MM.1S (cell line): ENCODE results near the gene CAPRIN1.

Source experiments
- DNase-seq: peaks from one replicate; pipeline ENCODE4 v3.0.0-alpha.2; 2015
- H2AFZ ChIP-seq: fragments of 300-600 bp; sonication (generic); 2 replicates; pipeline ENCODE4 v1.6.0; 2016; ENCODE audit warnings: antibody characterized with exemption, low read length
- H3F3A ChIP-seq: fragments of 300-600 bp; sonication (generic); 2 replicates; pipeline ENCODE4 v1.6.1; 2016; ENCODE audit warnings: mild to moderate bottlenecking, antibody characterized with exemption, low read length, moderate library complexity, mixed read lengths; ENCODE audit not compliant: insufficient read depth
- H3K27ac ChIP-seq: fragments of 300-600 bp; sonication (generic); 2 replicates; pipeline ENCODE4 v1.5.1; 2016; ENCODE audit warnings: mild to moderate bottlenecking, low read length
- H3K27me3 ChIP-seq: fragments of 300-600 bp; sonication (generic); replicated peaks from 2 replicates; pipeline ENCODE4 v1.6.0; 2016; ENCODE audit warnings: low read length; ENCODE audit not compliant: insufficient read depth
- H3K36me3 ChIP-seq: fragments of 300-600 bp; sonication (generic); replicated peaks from 2 replicates; pipeline ENCODE4 v1.6.1; 2016; ENCODE audit warnings: mild to moderate bottlenecking, low read length, mixed read lengths; ENCODE audit not compliant: insufficient read depth
- H3K4me1 ChIP-seq: fragments of 300-600 bp; sonication (generic); 2 replicates; pipeline ENCODE4 v1.6.1; 2016; ENCODE audit warnings: low read length, mixed read lengths
- H3K4me2 ChIP-seq: fragments of 300-600 bp; sonication (generic); 2 replicates; pipeline ENCODE4 v1.6.0; 2016; ENCODE audit warnings: low read depth, low read length
- H3K4me3 ChIP-seq: fragments of 300-600 bp; sonication (generic); 2 replicates; pipeline ENCODE4 v1.5.1; 2016; ENCODE audit warnings: low read length, mixed read lengths
- H3K79me2 ChIP-seq: fragments of 300-600 bp; sonication (generic); 2 replicates; pipeline ENCODE4 v1.6.1; 2016; ENCODE audit warnings: mixed run types, low read length, mixed read lengths
- H3K9ac ChIP-seq: fragments of 300-600 bp; sonication (generic); 2 replicates; pipeline ENCODE4 v1.6.1; 2016; ENCODE audit warnings: low read length, mixed read lengths
- H3K9me2 ChIP-seq: fragments of 300-600 bp; sonication (generic); replicated peaks from 2 replicates; pipeline ENCODE4 v1.6.1; 2016; ENCODE audit warnings: mild to moderate bottlenecking, low read length, mixed read lengths; ENCODE audit not compliant: insufficient read depth
- H3K9me3 ChIP-seq: fragments of 300-600 bp; sonication (generic); replicated peaks from 2 replicates; pipeline ENCODE4 v1.6.1; 2016; ENCODE audit warnings: mild to moderate bottlenecking, low read length, mixed read lengths; ENCODE audit not compliant: insufficient read depth
- H4K20me1 ChIP-seq: fragments of 300-600 bp; sonication (generic); 2 replicates; pipeline ENCODE4 v1.6.1; 2016; ENCODE audit warnings: mild to moderate bottlenecking, low read length, moderate library complexity, mixed read lengths; ENCODE audit not compliant: insufficient read depth
- CTCF ChIP-seq: fragments of 300-600 bp; sonication (generic); IDR thresholded peaks from 2 replicates; pipeline ENCODE4 v1.5.1; 2016; ENCODE audit warnings: antibody characterized with exemption, low read length, mixed read lengths
- EZH2 ChIP-seq: fragments of 300-600 bp; sonication (generic); optimal IDR thresholded peaks from 2 replicates; pipeline ENCODE3; 2017; ENCODE audit warnings: low read depth, mild to moderate bottlenecking, antibody characterized with exemption, low read length, mixed read lengths
- EZH2phosphoT487 ChIP-seq: fragments of 300-600 bp; sonication (generic); IDR thresholded peaks from 2 replicates; pipeline ENCODE4 v1.6.1; 2018; ENCODE audit warnings: antibody characterized with exemption, low read length

Gene CAPRIN1

GRCh38 chr11:34145847-34146381, 94.4 kb downstream of the CAPRIN1 start:
- no peak overlapping the region for H2AFZ ChIP-seq
- H3K9me3 ChIP-seq = no peaks in the 10 kb centered on the region
- H3K27ac ChIP-seq = peak overlapping the region; percentile 36; the same call in 1 of the 2 replicates
- peaks cover 23% of the 10 kb centered on the region for H3F3A ChIP-seq
- peaks cover 17% of the 10 kb centered on the region; the same call in 1 of the 2 replicates for H3K36me3 ChIP-seq
- no peaks in the 10 kb centered on the region for H3K27me3 ChIP-seq
- H4K20me1 ChIP-seq = 0 out of 2 replicates have a peak, but pooled peaks cover 7% of the 10 kb centered on the region
- 0 out of 2 replicates have a peak overlapping the region, but pooled peaks have one; percentile 7 for H3K4me2 ChIP-seq
- no peak overlapping the region for H3K9ac ChIP-seq
- no peaks in the 10 kb centered on the region for H3K9me2 ChIP-seq
- no peak overlapping the region for H3K4me3 ChIP-seq
- H3K4me1 ChIP-seq = peaks cover 23% of the 10 kb centered on the region
- H3K79me2 ChIP-seq = no peaks in the 10 kb centered on the region
- TF ChIP-seq EZH2phosphoT487 (no peak), EZH2 (no peak), CTCF (no peak)
- peak; percentile 37 for DNase-seq

DNA sequence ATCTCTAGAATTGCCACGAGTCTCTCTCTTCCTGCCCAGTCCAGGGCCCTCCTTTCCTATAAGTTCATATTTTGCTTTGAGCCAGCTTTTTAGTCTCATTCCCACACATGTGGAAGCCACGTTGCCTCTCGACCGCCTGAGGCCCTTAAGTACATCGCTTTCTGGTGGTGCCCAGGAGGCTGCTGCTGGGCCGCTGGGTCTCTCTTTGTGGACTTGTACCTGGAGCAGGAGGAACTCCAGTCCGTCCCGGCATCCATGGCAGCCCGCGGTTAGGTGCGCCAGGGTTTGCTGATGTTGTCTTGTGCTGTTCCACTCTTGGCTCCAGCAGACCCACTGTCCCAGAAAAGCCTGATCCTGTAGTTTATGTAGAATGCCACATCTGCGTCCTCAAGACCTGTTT, 94.9 kb downstream of the CAPRIN1 start:
- H3K4me1 ChIP-seq = peaks cover 23% of the 10 kb centered on the region
- no peaks in the 10 kb centered on the region for H3K9me2 ChIP-seq
- H3K79me2 ChIP-seq = no peaks in the 10 kb centered on the region
- no peaks in the 10 kb centered on the region for H3K9me3 ChIP-seq
- no peak for DNase-seq
- peaks cover 23% of the 10 kb centered on the region for H3F3A ChIP-seq
- H4K20me1 ChIP-seq = 0 out of 2 replicates have a peak, but pooled peaks cover 7% of the 10 kb centered on the region
- H3K27ac ChIP-seq = peak overlapping the region; percentile 36; the same call in 1 of the 2 replicates
- no peaks in the 10 kb centered on the region for H3K27me3 ChIP-seq
- TF ChIP-seq CTCF (no peak), EZH2 (no peak), EZH2phosphoT487 (no peak)
- no peak overlapping the region for H2AFZ ChIP-seq
- H3K4me2 ChIP-seq = 0 out of 2 replicates have a peak overlapping the region, but pooled peaks have one; percentile 7
- H3K36me3 ChIP-seq = peaks cover 17% of the 10 kb centered on the region; the same call in 1 of the 2 replicates
- H3K9ac ChIP-seq = no peak overlapping the region
- no peak overlapping the region for H3K4me3 ChIP-seq

GRCh38 chr11:34146866-34147265, 95.3 kb downstream of the CAPRIN1 start:
- H3K4me1 ChIP-seq = peaks cover 23% of the 10 kb centered on the region
- 0 out of 2 replicates have a peak, but pooled peaks cover 7% of the 10 kb centered on the region for H4K20me1 ChIP-seq
- no peak for TF ChIP-seq EZH2phosphoT487
- TF ChIP-seq CTCF = no peak
- no peak for TF ChIP-seq EZH2
- no peaks in the 10 kb centered on the region for H3K27me3 ChIP-seq
- H3K9ac ChIP-seq = no peak overlapping the region
- H3K9me3 ChIP-seq = no peaks in the 10 kb centered on the region
- no peak for DNase-seq
- no peak overlapping the region for H2AFZ ChIP-seq
- H3K27ac ChIP-seq = no peak overlapping the region
- no peaks in the 10 kb centered on the region for H3K9me2 ChIP-seq
- peaks cover 23% of the 10 kb centered on the region for H3F3A ChIP-seq
- H3K4me3 ChIP-seq = no peak overlapping the region
- no peak overlapping the region for H3K4me2 ChIP-seq
- H3K36me3 ChIP-seq = peaks cover 17% of the 10 kb centered on the region; the same call in 1 of the 2 replicates
- H3K79me2 ChIP-seq = no peaks in the 10 kb centered on the region
